Measurements from ENCODE around the gene SLC1A7.

The SLC1A7 gene

DNA sequence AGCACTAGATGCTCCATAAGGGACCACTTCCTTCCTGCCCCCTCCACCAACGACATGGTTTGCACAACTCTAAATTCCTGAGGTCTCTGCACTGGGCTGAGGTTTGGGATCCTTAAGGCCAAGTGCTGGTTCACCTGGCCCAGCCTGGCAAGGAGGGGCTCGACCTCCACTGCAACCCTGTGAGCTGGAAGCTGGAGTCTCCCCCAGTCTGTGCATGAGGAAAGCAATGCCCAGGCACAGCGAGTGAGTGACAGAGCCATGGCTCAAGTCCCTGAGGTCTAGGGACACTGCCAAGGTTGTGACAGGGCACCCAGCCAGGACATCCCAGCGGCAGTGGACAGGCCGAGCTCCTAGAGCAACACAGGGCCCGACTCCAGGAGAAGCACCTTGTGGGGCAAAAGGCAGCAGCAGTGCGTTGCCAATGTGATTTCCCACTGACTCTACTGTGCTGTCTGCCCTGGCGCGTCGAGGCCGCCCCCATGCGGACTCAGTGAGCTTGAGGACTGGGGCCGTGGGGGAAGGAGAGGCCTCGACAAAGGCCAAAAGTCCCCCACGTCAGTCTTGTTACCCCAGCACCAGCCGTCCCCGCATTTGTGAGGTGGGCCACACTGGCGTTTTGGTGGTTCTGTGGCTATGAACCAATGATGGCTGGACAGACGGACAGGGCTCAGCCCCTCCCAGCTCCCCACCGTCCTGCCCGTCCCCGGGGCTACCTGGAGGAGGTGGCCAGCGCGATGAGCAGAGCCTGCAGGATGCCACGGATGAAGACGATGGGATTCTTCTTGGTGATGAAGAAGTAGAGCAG is 50.4 kb downstream of the SLC1A7 start:
- peak in 30 of 56 donors; percentile 1 to 65 (median 14) for DNase-seq

DNA sequence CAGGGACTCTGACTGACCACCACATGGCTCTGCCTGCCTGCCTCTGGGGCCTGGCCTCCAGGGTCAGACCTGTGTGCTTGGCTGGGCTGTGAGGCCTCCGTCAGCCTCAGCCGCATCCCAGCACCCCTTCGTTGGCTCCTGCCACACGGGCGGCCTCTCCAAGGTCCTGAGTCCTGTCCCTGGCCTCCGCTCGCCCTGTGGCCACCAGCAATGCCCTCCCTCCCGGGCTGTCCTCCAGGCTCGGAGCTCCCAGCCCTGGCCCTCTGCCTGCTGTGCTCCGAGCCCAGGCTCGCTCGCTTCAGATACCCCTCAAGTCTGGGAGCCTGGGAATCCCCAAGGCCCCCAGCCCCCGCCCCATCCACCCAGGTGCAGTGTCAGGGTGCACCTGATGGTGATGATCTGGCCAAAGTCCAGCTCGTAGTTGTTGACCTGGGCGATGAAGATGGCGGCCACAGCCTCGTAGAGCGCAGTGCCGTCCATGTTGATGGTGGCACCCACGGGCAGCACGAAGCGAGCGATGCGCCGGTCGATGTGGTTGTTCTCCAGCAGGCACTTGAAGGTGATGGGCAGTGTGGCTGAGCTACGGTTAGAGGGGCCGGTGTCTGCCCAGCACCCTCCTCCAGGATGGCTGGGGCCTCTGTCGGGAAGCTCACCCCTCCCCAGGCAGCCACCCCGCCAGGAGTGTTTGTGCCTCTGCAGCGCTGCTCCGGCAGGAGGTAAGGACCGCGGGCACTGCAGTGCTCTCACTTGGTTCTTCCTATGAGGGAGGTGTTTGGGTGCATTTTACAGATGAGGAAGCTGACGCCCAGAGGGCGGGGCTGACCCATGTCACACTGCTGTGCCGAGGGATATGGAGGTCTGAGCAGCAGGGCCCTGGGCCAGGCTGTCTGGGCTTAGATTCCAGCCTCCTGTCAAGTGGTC is 52.0 kb downstream of the SLC1A7 start:
- DNase-seq = no peak

DNA sequence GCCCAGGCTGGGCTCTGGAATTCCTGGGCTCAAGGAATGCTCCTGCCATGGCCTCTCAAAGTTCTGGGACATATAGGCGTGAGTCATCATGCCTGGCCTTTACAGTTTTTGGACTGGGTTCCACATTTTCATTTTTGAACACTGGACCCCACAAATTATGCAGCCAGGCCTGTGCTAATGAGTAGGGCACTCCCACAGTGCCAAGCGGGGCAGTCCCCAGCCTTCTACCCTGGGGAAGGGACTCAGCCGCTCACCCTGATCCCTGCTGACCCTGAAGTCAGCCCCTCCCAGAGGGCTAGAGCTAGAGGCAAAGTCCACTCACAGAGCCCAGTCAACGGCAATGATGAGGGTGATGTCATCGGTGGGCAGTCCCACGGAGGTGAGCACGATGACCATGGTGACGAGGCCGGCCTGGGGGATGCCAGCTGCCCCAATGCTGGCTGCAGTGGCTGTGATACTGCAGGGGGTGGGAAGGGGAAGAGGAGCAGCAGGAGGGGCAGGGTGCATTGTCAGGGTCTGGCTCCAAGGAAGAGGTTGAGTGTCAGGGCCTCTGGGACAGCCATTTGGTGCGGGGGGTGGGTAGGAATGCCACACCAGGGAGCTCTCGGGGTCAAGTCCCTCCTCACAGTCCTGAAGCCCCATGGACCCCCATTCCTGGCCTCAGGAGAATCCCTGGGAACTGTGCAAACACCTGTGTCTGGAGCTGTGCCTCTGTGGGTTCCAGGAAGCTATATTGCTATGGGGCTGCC is 52.8 kb downstream of the SLC1A7 start:
- no peak for DNase-seq

DNA sequence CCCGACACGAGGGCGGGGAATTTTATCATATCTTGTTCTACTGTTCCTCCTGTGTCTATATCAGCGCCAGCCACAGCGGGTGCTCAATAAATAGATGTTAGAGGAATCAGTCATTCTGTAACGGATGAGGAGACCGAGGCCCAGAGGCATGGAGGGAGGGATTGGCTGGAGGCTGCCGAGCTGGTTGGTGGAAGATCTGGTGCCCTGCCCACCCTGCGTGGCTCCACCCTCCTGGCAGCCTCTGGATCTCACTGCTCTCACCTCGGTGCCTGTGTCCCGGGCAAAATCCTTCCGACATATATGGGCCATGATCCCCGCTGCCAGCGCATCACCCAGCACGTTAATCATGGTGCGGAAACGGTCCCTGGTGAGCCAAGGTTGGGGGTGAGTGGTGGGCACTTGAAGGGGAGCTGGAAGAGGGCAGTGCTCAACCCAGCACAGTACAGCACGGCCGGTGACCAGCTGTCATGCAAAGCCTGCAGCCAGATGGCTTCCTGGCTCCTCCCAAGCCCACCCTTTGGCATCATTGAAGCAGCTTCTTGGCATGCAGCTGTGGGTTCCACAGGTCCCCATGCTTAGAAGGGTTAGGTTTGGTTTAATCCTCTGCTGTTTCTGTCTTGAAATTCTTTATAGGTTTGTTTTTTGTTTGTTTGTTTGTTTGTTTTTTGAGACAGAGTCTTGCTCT is 53.7 kb downstream of the SLC1A7 start:
- DNase-seq = no peak

DNA sequence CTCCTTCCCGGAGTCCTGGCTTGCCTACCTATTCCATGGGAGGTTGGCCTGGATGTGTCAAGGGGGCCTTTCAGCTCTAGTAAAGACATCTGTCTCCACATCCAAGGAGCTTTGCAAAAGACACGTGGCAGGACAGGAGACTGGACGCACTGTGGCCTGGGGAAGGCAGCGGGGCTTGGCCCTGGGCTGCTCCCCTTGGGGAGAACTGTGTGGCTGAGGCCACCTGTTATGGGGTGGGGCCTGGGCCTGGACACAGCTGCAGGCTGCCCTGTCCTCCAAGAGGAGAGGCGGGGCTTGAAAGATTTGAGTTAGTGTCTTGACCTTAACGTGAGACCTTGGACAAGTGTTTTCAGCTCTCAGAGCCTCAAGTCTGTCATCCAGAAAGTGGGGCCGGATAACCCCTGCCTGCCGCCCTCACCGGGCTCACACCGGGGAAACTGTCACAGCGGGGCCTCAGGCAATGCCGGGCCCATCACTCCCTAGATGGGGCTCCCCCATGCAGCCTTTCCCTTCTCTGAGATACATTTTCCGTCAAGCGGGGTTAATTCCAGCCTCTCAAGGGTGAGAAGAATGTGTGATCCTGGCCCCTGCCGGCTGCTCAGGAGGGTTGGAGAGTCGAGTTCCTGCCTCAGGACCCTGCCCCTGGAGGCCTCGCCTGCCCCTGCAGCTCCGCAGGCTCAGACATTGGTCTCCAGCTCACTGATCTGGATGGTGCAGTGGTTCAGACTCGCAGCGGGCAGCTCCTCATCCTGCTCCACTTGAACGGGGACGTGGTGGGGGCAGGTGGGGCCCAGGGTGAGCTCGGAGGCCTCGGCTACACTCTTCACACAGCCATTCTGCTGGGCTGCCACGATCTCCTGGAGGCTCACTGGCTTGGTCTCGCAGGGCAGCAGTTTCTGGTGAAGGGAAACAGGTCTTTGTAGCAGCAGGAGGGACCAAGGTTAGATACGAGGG is 54.8 kb downstream of the SLC1A7 start:
- DNase-seq = no peak

DNA sequence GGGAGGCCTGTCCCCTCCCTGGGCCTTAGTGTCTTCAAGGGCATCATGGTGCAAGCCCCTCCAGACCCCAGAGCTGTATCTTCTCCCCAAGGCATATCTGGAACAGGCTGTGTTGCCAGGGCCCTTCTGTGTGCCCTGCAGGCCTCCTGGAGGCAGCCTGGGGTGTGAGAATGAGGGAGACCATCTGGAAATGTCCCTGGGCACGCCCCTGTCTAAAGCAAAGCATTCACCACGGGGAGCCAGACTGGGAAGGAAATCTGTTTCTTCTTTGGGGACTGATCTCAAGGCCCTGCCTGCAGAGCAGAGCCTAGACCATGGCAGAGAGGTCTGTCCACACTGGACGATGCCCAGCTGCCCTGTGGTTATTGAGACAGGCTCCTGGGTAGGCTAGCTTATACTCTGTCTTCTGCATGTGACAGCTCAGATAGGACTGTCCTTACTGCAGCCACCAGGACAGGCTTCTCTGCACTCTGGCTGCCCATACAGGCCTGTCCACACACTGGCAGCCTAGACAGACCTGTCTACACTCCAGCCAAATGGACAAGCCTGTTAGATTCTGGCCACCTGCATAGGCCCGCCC is 55.9 kb downstream of the SLC1A7 start:
- no peak for DNase-seq

DNA sequence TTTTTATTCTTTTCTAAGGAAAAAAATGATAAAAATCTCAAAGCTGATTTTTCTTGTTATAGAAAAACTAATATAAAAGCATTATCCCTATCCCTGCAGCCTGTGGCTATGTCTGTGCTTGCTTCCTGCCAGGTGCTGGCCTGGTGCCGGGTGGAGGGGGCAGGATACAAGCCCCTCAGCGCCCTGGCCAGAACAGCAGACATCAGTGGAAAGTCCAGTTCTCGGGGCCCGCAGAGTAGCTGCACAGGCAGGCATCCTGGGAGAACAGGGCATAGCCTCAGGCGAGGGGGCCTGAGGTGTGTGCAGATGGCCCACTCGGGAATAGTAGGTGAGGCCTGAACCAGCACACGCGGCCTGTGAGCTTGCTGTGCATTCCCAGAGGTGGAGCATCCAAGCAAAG is 57.0 kb downstream of the SLC1A7 start:
- DNase-seq = no peak

DNA sequence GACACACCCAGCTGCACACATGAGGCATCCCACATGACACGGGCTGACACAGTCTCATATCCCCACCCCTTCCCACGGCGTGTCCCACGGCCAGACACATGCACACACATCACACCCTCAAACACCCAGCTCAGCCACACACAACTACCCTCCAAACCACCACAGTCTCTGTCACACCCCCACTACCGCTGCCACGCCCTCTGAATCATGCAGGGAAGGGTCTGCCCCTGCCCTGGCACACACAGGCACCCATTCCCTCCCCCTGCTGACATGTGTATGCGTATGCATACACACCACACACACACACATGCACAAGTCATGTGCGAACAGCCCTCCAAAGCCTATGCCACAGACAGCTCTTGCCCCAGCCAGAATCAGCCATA is 57.9 kb downstream of the SLC1A7 start:
- no peak for DNase-seq

DNA sequence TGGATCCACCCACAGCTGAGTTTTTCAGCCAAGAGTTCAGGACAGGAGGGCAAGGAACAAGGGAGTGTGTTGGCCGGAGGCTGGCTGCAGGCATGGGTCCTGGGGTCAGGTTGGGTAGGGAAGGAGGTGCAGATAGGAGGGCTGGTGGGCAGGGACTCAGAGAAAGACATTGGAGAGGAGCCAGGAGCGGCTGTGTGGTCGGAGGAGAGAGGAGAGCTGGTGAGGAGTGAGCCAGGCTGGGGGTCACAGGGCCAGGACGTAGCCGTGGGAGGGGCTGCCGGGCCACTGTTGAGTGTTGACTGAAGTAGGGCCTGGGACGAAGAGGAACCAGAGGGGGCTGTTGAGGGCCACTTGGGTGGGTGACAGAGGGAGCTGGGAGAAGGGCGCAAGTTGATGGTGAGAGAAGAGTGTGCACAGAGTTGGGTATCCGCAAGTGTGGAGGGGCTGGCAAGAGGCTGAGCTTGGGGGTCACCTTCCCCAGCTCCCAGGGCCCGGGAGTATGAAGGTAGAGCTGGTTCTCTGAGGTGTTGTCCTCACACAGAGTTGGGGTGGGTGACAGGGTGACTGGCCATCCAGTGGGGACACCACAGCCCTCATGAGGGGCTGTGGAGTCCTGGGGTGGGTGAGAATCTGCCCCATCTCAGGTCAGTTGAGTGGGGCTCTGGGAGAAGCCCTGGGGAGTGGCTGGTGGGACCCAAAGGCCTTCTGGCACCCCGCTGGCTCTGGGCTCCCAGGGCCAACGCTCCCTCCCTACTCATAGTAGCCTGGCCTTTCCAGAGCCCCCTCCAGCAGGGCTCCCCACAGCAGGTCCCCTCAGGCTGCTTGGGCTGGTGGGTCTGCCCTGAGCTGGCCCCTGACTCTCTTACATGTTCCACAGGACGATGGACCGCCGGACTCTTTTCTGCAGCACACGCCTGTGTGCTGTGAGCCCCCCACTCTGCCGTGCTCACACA is 58.5 kb downstream of the SLC1A7 start:
- DNase-seq = no peak

DNA sequence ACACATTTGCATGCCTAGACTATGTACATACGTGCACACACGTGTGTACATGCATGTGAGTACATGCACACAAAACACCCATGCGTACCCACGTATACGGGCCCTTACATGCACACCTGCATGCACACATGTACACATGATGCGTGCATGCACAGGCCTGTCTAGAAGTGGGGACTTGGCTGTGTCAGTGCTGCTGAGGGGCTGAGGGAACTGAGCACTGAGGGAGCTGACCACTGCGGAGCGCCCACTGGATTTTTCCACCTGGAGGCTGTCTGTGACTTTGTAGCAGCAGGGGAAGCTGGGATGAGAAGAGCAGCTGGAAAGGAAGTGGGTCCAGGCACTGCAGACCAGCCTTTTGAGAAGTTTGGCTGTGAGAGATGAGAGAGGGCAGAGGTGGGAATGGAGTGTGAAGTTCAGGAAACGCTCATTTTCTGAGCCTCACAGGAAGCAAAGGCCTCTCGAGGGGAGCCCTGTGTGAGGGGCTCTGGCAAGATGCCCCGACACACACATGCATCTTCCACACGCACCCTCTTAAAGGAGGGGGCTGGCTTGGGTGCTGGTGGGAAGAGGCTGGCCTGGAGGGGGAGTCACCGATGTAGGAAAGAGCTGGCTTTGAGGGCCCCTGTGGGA is 59.5 kb downstream of the SLC1A7 start:
- DNase-seq = no peak

DNA sequence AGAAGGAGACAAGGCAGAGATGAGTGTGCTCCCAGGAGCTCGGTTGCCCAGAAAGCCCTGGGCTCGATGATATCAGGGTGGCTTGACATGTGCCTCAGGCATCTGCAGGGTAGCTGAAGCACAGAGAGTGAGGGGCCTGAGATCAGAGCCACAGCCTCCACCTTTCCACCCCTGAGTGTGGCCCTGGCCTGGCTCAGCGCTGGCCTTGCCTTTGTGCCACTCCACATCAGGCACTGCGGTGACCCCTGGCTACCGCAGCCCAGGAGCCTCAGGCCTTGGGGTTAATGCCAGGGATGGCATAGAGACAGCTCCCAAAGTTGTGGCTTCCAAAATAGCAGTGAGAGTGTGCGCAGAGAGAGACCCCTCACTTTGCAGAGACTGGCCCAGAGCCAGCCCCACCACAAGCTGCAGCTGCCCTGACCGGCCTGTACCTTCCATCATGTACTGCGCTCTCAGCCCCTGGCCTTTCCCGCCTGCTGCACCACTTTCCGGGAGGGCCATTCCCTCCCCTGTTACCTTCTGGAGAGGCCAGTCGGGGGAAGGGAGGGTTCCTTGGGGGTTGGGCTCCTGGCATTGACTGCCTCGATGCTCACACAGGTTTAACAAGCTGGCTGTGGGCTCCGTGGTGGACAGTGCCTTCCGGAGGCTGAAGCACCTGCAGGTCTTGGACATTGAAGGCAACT is 60.9 kb downstream of the SLC1A7 start:
- DNase-seq = no peak

DNA sequence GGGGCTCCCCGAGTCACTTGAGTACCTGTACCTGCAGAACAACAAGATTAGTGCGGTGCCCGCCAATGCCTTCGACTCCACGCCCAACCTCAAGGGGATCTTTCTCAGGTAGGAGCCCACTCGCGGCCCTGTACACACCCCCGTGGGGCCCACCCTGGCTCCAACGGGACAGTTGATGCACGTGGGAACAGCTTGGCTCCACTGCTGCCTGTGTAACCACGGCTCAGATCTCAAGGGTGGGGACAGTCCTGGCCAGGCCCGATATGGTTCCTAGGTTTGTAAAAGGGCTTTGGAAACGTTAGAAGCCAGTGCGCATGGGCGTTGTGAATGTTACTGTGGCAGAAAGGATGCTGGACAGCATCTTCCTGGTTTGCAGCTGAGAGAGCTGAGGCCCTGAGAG is 61.7 kb downstream of the SLC1A7 start:
- DNase-seq = no peak

DNA sequence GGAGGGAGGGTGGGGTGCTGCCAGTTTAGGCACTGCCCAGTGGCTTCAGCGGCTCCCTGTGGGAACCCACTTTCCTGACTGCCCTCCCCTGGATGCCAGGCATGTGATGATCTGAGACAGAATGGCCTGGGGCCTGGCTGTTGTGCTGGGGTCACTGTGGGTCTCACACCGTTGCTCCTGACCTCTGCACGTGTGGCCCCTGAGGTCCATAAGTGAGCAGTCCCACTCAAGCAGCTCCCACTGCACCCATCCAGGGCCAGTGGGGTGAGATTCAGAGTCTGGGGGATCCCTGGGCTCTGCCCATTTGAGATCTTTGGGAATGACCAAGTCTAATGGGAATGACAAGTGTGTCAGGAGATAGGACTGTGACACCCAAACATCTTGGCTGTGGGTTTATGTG is 62.4 kb downstream of the SLC1A7 start:
- no peak for DNase-seq

DNA sequence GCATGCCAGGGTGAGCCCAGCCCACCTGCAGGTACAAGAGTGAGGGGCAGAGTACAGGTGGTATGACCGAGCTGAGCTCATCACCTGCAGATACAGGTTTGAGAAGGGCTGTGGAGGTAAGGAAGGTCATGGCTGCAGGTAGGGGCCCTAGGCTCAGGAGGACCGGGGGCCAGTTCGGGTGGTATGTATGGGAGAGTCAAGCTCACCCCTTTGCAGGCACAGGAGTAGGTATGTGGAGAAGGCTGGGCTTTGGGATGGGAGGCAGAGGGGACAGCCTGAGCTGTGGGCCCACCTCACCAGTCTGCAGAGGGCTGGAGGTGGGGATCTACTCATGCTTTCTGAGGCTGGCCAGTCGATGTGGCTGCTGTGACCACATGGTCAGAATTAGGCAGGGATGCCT is 63.2 kb downstream of the SLC1A7 start:
- DNase-seq = no peak

DNA sequence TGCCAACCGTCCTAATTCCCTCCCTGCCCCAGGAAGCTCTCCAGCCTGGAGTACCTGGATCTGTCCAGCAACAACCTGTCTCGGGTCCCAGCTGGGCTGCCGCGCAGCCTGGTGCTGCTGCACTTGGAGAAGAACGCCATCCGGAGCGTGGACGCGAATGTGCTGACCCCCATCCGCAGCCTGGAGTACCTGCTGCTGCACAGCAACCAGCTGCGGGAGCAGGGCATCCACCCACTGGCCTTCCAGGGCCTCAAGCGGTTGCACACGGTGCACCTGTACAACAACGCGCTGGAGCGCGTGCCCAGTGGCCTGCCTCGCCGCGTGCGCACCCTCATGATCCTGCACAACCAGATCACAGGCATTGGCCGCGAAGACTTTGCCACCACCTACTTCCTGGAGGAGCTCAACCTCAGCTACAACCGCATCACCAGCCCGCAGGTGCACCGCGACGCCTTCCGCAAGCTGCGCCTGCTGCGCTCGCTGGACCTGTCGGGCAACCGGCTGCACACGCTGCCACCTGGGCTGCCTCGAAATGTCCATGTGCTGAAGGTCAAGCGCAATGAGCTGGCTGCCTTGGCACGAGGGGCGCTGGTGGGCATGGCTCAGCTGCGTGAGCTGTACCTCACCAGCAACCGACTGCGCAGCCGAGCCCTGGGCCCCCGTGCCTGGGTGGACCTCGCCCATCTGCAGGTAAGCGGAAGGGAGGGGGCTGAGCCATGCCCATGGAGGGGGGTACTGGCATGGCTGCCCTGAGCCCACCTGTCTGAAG is 63.9 kb downstream of the SLC1A7 start:
- DNase-seq = no peak

DNA sequence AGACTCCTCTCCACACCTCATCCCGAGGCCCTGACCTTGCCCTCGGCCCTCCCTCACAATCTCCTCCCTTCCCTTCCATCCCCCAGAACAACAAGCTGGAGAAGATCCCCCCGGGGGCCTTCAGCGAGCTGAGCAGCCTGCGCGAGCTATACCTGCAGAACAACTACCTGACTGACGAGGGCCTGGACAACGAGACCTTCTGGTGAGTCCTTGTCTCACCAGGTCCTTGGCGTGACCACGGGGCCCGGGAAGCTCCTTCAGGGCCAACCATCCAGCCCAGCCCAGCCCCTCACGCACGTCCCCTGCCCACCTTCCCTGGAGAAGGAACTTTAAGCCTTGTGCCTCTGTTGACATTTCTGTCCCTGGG is 64.9 kb downstream of the SLC1A7 start:
- DNase-seq = no peak

Data from nucleus accumbens (tissue), 56 donors.